HL-60 (cell line): ENCODE data around the gene PCDH15.

Experiments used
- POLR2AphosphoS5 ChIP-seq: IDR thresholded peaks from 2 replicates; pipeline ENCODE4 v1.6.1; 2012; ENCODE audit warnings: low read depth
- TF ChIP-seq, protein P1 (sequence below): IDR thresholded peaks from one replicate; pipeline ENCODE4 v1.5.1; 2011; ENCODE audit warnings: low read length, control low read depth, inconsistent platforms; ENCODE audit not compliant: insufficient read depth

- TF ChIP-seq, protein P1, sequence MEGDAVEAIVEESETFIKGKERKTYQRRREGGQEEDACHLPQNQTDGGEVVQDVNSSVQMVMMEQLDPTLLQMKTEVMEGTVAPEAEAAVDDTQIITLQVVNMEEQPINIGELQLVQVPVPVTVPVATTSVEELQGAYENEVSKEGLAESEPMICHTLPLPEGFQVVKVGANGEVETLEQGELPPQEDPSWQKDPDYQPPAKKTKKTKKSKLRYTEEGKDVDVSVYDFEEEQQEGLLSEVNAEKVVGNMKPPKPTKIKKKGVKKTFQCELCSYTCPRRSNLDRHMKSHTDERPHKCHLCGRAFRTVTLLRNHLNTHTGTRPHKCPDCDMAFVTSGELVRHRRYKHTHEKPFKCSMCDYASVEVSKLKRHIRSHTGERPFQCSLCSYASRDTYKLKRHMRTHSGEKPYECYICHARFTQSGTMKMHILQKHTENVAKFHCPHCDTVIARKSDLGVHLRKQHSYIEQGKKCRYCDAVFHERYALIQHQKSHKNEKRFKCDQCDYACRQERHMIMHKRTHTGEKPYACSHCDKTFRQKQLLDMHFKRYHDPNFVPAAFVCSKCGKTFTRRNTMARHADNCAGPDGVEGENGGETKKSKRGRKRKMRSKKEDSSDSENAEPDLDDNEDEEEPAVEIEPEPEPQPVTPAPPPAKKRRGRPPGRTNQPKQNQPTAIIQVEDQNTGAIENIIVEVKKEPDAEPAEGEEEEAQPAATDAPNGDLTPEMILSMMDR = no peak
- TF ChIP-seq POLR2AphosphoS5 = no peak
These were observed 405.0 kb downstream of the PCDH15 start for GRCh38 chr10:54396031-54396430.
